HG02763 (cell line): ENCODE results near the gene NLGN3.

Experiments
- ATAC-seq: cut with Tn5 transposase; IDR thresholded peaks from one replicate; pipeline ENCODE4 v1.9.1; 2021; ENCODE audit warnings: mild to moderate bottlenecking, moderate library complexity; ENCODE audit not compliant: unreplicated experiment

NLGN3 gene

GRCh38 chrX:71144651-71145050 lies at the start of gene NLGN3:
TSS of gene NLGN3 (plus strand) at chrX:71144841. CDS start at chrX:71147750, 2,909 bp downstream.
- ATAC-seq: no peak

DNA sequence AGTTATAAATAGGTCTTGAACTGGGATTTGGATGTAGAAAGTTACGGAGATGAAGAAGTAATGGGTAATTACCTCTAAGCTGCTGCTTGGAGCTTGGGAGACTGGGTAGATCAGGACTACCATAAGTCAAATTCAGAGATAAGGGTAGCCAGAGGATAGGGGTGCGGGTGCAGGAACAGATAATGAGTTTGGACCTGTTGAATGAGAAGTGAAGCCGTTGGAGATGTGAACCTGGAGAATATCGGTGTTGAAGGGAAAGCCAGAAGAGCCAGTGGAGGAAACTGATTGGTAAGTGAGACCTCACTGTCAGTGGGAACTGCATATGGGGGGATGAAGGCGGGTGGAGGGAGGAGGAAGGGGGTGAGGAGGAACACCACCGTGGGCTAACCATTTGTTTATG lies 49.6 kb upstream of the NLGN3 start:
- no peak for ATAC-seq

DNA sequence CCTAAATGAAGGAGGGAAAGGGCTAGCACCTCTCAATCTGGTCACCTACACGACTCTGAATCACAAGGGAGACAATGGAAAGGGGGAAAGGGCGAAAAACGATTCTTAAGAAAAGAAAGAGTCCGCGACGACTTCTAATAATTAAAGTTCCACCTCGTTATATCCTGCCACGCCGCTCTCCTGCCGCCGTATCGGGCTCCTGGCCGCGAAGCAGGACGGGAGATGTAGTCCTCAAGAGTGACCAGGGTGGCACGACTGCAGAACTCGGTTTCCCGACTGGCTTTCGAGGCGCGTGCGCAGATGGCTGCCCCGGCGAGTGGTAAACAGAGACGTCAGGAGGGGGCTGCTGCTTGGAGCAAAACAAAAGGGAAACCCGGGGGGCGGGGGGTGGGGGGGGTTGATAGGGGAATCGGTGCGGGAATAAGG lies 49.1 kb upstream of the NLGN3 start, which contains the start of gene FOXO4:
TSS of gene FOXO4 (plus strand) at position 297 of the 426 bp plus-strand sequence. CDS start 678 bp downstream, outside the sequence.
- ATAC-seq: peak; percentile 85

- ATAC-seq: peak; percentile 16
These were observed 48.5 kb upstream of the NLGN3 start for GRCh38 chrX:71095981-71096759.

DNA sequence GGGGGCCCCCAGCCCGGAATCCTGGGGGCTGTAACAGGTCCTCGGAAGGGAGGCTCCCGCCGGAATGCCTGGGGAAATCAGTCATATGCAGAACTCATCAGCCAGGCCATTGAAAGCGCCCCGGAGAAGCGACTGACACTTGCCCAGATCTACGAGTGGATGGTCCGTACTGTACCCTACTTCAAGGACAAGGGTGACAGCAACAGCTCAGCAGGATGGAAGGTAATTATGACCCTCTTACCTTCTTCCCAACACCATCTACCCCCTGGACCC lies 47.9 kb upstream of the NLGN3 start:
- ATAC-seq: no peak

DNA sequence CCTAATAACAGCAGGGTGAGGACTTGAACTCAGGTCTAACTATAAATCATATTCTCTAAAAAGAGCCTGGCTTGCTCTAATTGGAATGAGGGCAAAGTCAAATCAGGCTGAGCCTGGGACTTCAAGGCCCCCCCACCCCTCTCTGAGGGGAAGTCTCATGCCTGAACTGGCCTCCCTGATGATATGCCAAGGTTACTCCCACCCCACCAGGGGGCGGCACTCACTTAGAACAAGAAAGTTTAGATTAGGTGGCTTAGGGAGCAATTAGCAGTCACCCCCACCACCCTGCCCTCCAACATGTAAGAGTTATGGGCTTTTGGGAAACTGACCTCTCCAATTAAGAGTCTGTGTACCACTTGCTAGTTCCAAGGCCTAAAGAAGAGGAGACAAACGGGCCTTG lies 46.3 kb upstream of the NLGN3 start:
- ATAC-seq: peak; percentile 37

DNA sequence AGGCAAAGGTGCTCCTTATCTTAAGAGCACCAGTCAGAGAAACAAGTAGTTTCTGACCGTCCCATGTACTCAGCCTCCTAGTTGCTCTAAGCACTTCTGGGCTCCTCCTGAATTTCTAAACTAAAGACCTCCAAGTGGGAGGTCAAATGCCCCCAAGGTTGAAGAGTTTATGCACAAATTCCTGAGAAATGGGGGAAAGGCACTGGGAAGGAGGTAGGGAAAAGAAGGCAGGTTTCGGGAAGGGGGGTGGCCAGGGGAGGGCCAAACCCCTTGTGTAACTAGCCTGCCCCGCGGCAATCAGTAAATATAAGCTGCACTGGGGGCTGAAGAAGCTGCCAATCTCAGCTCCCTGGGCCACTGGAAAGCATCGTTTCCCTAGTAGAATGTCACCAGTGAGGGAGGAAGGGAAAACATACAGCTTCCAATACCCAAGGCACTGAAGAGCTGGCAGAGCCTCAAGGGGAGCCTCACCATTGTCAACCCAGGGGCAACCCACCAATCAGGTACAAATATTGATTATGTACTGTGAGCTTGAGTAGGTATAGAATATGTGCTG lies 45.6 kb upstream of the NLGN3 start:
- ATAC-seq: no peak

- no peak for ATAC-seq
These were observed 44.9 kb upstream of the NLGN3 start for GRCh38 chrX:71099736-71100135.

- no peak for ATAC-seq
These were observed 43.8 kb upstream of the NLGN3 start for GRCh38 chrX:71100581-71101505.

DNA sequence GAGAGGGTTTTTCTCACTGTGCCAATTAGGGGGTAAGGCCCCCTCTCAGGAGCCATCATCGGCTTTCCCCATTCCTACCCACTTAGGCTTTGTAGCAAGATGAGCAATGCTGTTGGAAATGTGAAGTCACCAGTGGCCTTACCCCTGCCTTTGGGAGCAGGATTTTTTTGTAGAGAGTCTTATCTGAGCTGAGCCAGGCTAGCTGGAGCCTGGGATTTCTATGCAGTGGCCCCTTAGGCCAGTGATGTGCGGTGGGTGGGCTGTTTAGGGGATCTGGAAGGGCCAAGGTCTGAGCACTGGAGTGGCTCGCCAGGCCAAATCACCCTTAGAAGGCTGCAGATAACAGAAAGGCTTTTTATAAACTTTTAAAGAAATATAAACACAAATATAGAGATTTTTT lies 42.3 kb upstream of the NLGN3 start:
- no peak for ATAC-seq

- no peak for ATAC-seq
These were observed 41.3 kb upstream of the NLGN3 start for GRCh38 chrX:71103110-71103983.

DNA sequence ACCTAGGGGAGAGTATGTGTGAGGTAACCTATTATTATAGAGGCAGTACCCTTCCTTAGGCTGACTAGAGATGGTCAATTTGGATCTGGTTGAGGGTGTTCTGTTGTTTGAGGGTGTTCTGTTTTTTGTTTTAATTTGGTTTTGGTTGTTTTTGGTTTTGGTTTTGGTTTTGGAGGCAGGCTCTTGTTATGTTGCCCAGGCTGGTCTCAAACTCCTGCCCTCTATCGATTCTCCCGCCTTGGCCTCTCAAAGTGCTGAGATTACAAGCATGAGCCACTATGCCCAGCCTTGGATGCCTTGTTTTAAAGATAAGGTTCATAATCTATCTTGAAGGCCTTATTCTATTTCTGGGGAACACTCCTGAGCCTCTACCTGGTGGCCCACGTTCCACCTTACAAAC lies 39.0 kb upstream of the NLGN3 start:
- no peak for ATAC-seq

GRCh38 chrX:71106427-71106826 lies 38.2 kb upstream of the NLGN3 start, which contains the start of gene CXorf65:
TSS of gene CXorf65 (minus strand) at chrX:71106740. CDS start at chrX:71106556, 184 bp downstream.
- no peak for ATAC-seq

- ATAC-seq: no peak
These were observed 37.4 kb upstream of the NLGN3 start for GRCh38 chrX:71107245-71107644.

GRCh38 chrX:71107762-71108360 lies 36.8 kb upstream of the NLGN3 start:
- no peak for ATAC-seq

GRCh38 chrX:71109051-71109450 lies 35.6 kb upstream of the NLGN3 start:
- ATAC-seq: no peak

- ATAC-seq: peak; percentile 87
These were observed 33.3 kb upstream of the NLGN3 start, which contains the start of gene IL2RG for GRCh38 chrX:71111141-71111843. TSS of gene IL2RG (minus strand) at chrX:71111577. CDS start at chrX:71111539, 38 bp downstream.

- ATAC-seq: peak; percentile 12
These were observed 32.7 kb upstream of the NLGN3 start for GRCh38 chrX:71111921-71112431.

DNA sequence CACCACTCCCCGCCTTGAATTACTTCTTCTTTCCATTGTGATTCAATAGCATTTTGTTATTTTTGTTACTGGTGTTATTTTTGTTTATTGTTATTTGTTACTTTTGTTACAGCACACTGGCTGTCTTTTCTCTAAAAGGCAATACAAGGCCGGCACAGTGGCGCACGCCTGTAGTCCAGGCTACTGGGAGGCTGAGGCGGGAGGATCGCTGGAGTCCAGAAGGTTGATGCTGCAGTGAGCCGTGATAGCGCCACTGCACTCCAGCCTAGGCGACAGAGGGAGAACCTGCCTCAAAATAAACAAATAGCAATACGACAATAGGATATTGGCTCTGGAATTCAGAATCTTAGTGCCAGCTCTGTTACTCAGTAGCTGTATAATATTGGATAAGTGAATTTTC lies 27.3 kb upstream of the NLGN3 start:
- ATAC-seq: no peak
